HEK293 (cell line): ENCODE results near the gene PCCA.

Experiments
- CTCF ChIA-PET: fragments of 350-600 bp; formaldehyde crosslinking; extraction: SDS; loops from one replicate; lab custom pipeline; 2021; ENCODE audit warnings: antibody characterized with exemption; lab: Yijun Ruan, JAX
- POLR2A ChIA-PET: fragments of 300-600 bp; formaldehyde crosslinking; extraction: SDS; loops from one replicate; lab custom pipeline; 2020; ENCODE audit warnings: antibody characterized with exemption, inconsistent platforms; lab: Yijun Ruan, JAX
- H3K27ac ChIP-seq: fragments of 200-500 bp; sonication (Bioruptor generic); 2 replicates; pipeline ENCODE4 v1.5.1; 2014; ENCODE audit warnings: low read depth, low read length, control low read depth, inconsistent platforms; ENCODE audit errors: extremely low read depth
- H3K36me3 ChIP-seq, 2 experiments: fragments of 200-500 bp in 1 of 2; sonication (Bioruptor generic) in 1 of 2; 1 replicate in 1 of 2; 2 replicates in 1 of 2; pipeline ENCODE4 v1.5.1; 2014 to 2017; ENCODE audit warnings: inconsistent platforms in 2 of 2, low read length in 2 of 2; ENCODE audit not compliant: control insufficient read depth in 2 of 2, insufficient read depth in 1 of 2
- H3K4me1 ChIP-seq: fragments of 200-500 bp; sonication (Bioruptor generic); 2 replicates; pipeline ENCODE4 v1.5.1; 2014; ENCODE audit warnings: mild to moderate bottlenecking, low read length, inconsistent platforms; ENCODE audit not compliant: control insufficient read depth, insufficient read depth
- H3K4me3 ChIP-seq: 2 replicates; pipeline ENCODE4 v1.5.1; 2011; ENCODE audit warnings: low read depth, mild to moderate bottlenecking, control low read depth, low read length, moderate library complexity
- H3K9me3 ChIP-seq: fragments of 200-500 bp; sonication (Bioruptor generic); 2 replicates; pipeline ENCODE4 v1.5.1; 2014; ENCODE audit warnings: low read depth, low read length, inconsistent platforms; ENCODE audit not compliant: control insufficient read depth, insufficient read depth
- INSM2 ChIP-seq: fragments of 450-650 bp; formaldehyde crosslinking; IDR thresholded peaks from 2 replicates; pipeline ENCODE4 v1.5.1; 2016; ENCODE audit warnings: missing biosample characterization, missing genetic modification characterization
- KLF10 ChIP-seq: fragments of 450-650 bp; IDR thresholded peaks from 2 replicates; pipeline ENCODE4 v1.5.1; 2018; ENCODE audit warnings: missing biosample characterization, mild to moderate bottlenecking, missing genetic modification characterization
- PRDM1 ChIP-seq: fragments of 450-650 bp; formaldehyde crosslinking; IDR thresholded peaks from 2 replicates; pipeline ENCODE4; 2016; ENCODE audit warnings: missing biosample characterization, missing genetic modification characterization
- REST ChIP-seq: fragments of 450-650 bp; formaldehyde crosslinking; IDR thresholded peaks from 2 replicates; pipeline ENCODE4 v1.5.1; 2016; ENCODE audit warnings: missing biosample characterization, missing genetic modification characterization
- ZBTB1 ChIP-seq: fragments of 450-650 bp; formaldehyde crosslinking; IDR thresholded peaks from 2 replicates; pipeline ENCODE4 v1.5.1; 2016; ENCODE audit warnings: missing biosample characterization, missing genetic modification characterization
- ZBTB6 ChIP-seq: fragments of 450-650 bp; formaldehyde crosslinking; IDR thresholded peaks from 2 replicates; pipeline ENCODE4 v1.5.1; 2017; ENCODE audit warnings: missing biosample characterization, missing genetic modification characterization
- ZBTB7A ChIP-seq: fragments of 450-650 bp; formaldehyde crosslinking; IDR thresholded peaks from 2 replicates; pipeline ENCODE4 v1.5.1; 2016; ENCODE audit warnings: low read depth, missing biosample characterization, missing genetic modification characterization
- ZFHX2 ChIP-seq: fragments of 450-650 bp; formaldehyde crosslinking; conservative IDR thresholded peaks from 2 replicates; pipeline ENCODE4 v1.5.1; 2016; ENCODE audit warnings: missing biosample characterization, missing genetic modification characterization
- ZNF138 ChIP-seq: fragments of 450-650 bp; formaldehyde crosslinking; IDR thresholded peaks from 2 replicates; pipeline ENCODE4 v1.5.1; 2016; ENCODE audit warnings: missing biosample characterization, missing genetic modification characterization, borderline replicate concordance
- ZNF223 ChIP-seq: fragments of 450-650 bp; formaldehyde crosslinking; IDR thresholded peaks from 2 replicates; pipeline ENCODE4 v1.5.1; 2016; ENCODE audit warnings: missing biosample characterization, missing genetic modification characterization
- ZNF248 ChIP-seq: fragments of 450-650 bp; formaldehyde crosslinking; IDR thresholded peaks from 2 replicates; pipeline ENCODE4 v1.5.1; 2017; ENCODE audit warnings: missing biosample characterization, missing genetic modification characterization
- ZNF302 ChIP-seq: fragments of 450-650 bp; formaldehyde crosslinking; IDR thresholded peaks from 2 replicates; pipeline ENCODE4 v1.5.1; 2016; ENCODE audit warnings: missing biosample characterization, missing genetic modification characterization, low read depth
- ZNF398 ChIP-seq: fragments of 450-650 bp; formaldehyde crosslinking; IDR thresholded peaks from 2 replicates; pipeline ENCODE4 v1.5.1; 2017; ENCODE audit warnings: missing biosample characterization, missing genetic modification characterization
- ZNF416 ChIP-seq: fragments of 450-650 bp; formaldehyde crosslinking; IDR thresholded peaks from 2 replicates; pipeline ENCODE4 v1.5.1; 2016; ENCODE audit warnings: missing biosample characterization, missing genetic modification characterization
- ZNF449 ChIP-seq: fragments of 450-650 bp; formaldehyde crosslinking; IDR thresholded peaks from 2 replicates; pipeline ENCODE4 v1.5.1; 2017; ENCODE audit warnings: missing biosample characterization, mild to moderate bottlenecking, missing genetic modification characterization, moderate library complexity
- ZNF654 ChIP-seq: fragments of 450-650 bp; formaldehyde crosslinking; IDR thresholded peaks from 2 replicates; pipeline ENCODE4 v1.5.1; 2016; ENCODE audit warnings: low read depth, missing biosample characterization, missing genetic modification characterization

PCCA gene

GRCh38 chr13:100534911-100535310 lies 446.0 kb downstream of the PCCA start:
- CTCF ChIA-PET, result no interaction called here
- no peaks in the 10 kb centered on the region for H3K4me1 ChIP-seq
- no peaks in the 10 kb centered on the region for H3K9me3 ChIP-seq
- H3K36me3 ChIP-seq, result no peaks in the 10 kb centered on the region
- H3K27ac ChIP-seq, result no peak overlapping the region
- H3K4me3 ChIP-seq, result no peak overlapping the region
- no peak for TF ChIP-seq KLF10
- TF ChIP-seq ZBTB7A (tag by site-specific recombination), result no peak
- TF ChIP-seq ZNF302 (tag by site-specific recombination), result no peak
- no peak for TF ChIP-seq PRDM1
- no peak for TF ChIP-seq ZNF223 (tag by site-specific recombination)
- no peak for TF ChIP-seq ZNF449 (tag by site-specific recombination)
- POLR2A ChIA-PET, result no interaction called here

- no peak overlapping the region for H3K4me3 ChIP-seq
- no peaks in the 10 kb centered on the region for H3K36me3 ChIP-seq
- H3K9me3 ChIP-seq, result no peaks in the 10 kb centered on the region
- no peak for TF ChIP-seq REST (tag by site-specific recombination)
- TF ChIP-seq ZBTB1 (tag by site-specific recombination), result no peak
- no peak for TF ChIP-seq ZNF138 (tag by site-specific recombination)
- TF ChIP-seq ZNF654 (tag by site-specific recombination), result no peak
- TF ChIP-seq ZNF398, result no peak
- TF ChIP-seq ZNF248, result no peak
- no peak for TF ChIP-seq INSM2 (tag by site-specific recombination)
- TF ChIP-seq ZNF416, result no peak
- TF ChIP-seq ZFHX2, result no peak
- no peak for TF ChIP-seq ZBTB6
- H3K27ac ChIP-seq, result no peak overlapping the region
- POLR2A ChIA-PET, result no interaction called here
- H3K4me1 ChIP-seq, result no peaks in the 10 kb centered on the region
- CTCF ChIA-PET, result no interaction called here
Observed at GRCh38 chr13:100535426-100536135, 446.7 kb downstream of the PCCA start.
